HT1080 (cell line): ENCODE measurements around the gene SHROOM2. TPM values are rescaled to one million over a fixed set of nuclear protein-coding genes. Genes with fewer than 3 reads are reported as not detected.

ENCODE experiments used
- DNase-seq: peaks from one replicate; pipeline ENCODE4 v3.0.0-alpha.2; 2015; ENCODE audit warnings: low read depth
- small RNA-seq: library from RNA; depleted of rRNA; stranded (forward); fragments of <200 nt; gene quantifications from one replicate; pipeline ENCODE3, GENCODE V24; 2014
- total RNA-seq: library from RNA; depleted of rRNA; stranded (reverse); fragments of >200 nt; shearing (Covaris generic); gene quantifications from 2 replicates; pipeline ENCODE4 v1.2.3, GENCODE V29; 2014; rRNA removed

Gene SHROOM2
- total RNA-seq, 1 experiment from 2014 or later: 3.2 TPM

- no peak for DNase-seq
Measured at GRCh38 chrX:9997041-9997440, 210.8 kb downstream of the SHROOM2 start.

GRCh38 chrX:9997524-9997923 lies 211.3 kb downstream of the SHROOM2 start:
- DNase-seq: no peak

Small RNA genes lying within 50 kb of the gene (small RNA-seq; reads per million reads assigned to genes)
- not detected for gene RF00019

Other genes with a start within 250 kb of the SHROOM2 start
- gene GPR143, start 20.6 kb upstream of the SHROOM2 start, total RNA-seq: 0.59 and 2.1 TPM in 2 replicates
- gene CLDN34, start 180.9 kb downstream of the SHROOM2 start, total RNA-seq: not detected in 2 replicates